ENCODE results near the gene NISCH.

DNA sequence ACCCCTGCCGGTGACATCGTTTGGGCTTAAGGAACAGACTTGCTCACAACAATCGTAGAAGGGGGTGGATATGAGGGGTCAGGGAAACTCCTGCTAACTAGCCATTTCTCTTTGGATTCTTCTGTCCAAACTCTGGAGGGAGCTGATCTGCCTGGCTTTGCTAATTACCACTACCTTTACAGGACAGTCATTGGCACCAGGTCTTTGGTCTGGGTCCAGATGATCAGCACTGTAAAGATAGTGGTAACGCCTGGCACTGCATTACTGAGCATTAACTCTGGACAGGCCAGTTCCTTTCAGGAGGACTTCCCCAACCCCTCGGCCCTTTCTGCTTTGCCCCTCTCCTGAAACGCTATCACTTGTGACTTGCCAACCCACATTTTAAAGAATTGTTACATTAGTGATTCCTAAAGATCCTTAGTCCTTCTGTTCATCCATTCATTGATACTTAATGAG is 81.8 kb downstream of the NISCH start:
- TF ChIP-seq POLR2AphosphoS5 (IDR thresholded peaks at IDR 0.05) (no peak), POLR2A (IDR thresholded peaks at IDR 0.05) (no peak)
- TF ChIP-seq, protein P1, sequence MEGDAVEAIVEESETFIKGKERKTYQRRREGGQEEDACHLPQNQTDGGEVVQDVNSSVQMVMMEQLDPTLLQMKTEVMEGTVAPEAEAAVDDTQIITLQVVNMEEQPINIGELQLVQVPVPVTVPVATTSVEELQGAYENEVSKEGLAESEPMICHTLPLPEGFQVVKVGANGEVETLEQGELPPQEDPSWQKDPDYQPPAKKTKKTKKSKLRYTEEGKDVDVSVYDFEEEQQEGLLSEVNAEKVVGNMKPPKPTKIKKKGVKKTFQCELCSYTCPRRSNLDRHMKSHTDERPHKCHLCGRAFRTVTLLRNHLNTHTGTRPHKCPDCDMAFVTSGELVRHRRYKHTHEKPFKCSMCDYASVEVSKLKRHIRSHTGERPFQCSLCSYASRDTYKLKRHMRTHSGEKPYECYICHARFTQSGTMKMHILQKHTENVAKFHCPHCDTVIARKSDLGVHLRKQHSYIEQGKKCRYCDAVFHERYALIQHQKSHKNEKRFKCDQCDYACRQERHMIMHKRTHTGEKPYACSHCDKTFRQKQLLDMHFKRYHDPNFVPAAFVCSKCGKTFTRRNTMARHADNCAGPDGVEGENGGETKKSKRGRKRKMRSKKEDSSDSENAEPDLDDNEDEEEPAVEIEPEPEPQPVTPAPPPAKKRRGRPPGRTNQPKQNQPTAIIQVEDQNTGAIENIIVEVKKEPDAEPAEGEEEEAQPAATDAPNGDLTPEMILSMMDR (IDR thresholded peaks at IDR 0.05) = no peak

Measured in breast epithelium (tissue), 3 donors.